ENCODE measurements around the gene RHOF. TPM values are rescaled to one million over a fixed set of nuclear protein-coding genes. Genes with fewer than 3 reads are reported as not detected.

RHOF gene, protein sequence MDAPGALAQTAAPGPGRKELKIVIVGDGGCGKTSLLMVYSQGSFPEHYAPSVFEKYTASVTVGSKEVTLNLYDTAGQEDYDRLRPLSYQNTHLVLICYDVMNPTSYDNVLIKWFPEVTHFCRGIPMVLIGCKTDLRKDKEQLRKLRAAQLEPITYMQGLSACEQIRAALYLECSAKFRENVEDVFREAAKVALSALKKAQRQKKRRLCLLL
- 4.5 TPM for polyA plus RNA-seq (2013, experiment 1 of 2; ENCODE audit: insufficient read length)
- polyA plus RNA-seq (2013, experiment 2 of 2; ENCODE audit: insufficient read length), result 2.3 TPM

DNA sequence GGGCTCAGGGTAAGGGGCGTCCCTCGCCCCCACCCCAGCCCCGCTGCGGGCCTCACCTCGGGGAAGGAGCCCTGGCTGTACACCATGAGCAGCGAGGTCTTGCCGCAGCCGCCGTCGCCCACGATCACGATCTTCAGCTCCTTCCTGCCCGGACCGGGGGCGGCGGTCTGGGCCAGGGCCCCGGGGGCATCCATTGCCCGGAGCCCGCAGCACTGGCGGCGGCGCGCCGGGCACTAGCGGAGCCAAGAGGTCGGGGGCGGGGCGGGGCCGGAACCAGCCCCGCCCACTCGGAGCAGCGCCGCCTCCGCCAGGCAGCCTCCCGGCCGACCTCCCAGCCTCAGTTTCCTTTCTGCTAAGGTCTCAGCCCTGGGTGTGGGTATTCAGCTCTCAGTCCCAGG lies at the start of gene RHOF:
Gene RHOF (minus strand): TSS at position 249 of the 398 bp plus-strand sequence. CDS start 55 bp downstream, at position 194.
- no peak for DNase-seq

DNA sequence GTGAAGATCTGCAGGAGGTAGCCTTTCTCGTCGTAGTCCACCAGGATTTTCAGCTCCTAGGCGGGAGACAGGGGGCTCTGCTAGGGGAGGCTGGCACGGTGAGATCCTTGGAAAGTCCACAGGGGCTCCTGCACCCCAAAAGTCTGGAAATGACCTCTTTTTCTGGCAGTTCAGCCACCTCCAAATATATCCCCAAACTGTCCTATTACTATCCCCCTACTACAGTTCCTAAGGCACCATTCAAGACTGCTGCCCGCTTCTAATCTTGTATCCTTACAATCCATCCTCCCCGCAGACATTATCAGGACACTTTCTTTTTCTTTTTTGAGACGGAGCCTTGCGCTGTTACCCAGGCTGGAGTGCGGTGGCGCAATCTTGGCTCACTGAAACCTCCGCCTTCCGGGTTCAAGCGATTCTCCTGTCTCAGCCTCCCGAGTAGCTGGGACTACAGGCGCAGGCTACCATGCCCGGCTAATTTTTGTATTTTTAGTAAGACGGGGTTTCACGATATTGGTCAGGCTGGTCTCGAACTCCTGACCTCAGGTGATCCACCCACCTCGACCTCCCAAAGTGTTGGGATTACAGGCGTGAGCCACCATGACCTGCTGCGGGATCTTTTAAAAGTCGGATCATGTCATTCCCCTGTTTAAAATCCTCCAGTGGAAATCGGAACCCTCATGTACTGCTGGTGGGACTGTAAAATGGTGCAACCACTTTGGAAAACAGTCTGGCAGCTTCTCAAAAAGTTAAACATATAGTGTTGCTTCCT lies 46.7 kb upstream of the RHOF start:
- no peak for DNase-seq

- peak; percentile 95 for DNase-seq
Observed at GRCh38 chr12:121839106-121839992, 45.9 kb upstream of the RHOF start.

DNA sequence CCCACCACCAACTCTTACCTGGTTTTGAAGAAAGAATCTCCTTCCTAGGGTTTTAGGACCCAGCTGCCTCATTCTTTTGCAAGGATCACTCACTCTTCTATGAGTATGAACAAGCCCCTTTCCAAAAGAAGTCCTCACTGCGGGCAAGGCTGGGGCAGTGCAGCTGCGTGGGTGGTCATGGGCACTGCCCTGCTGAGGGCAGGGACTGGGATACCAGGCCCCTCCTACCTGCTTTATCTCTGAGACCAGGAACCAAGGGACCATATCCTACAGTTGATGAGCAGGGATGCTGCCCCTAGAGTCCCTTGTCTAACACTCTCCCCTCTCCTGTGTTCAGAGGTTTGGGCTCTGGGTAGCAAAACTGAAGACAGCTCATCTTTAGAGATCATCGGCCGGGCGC lies 44.6 kb upstream of the RHOF start:
- DNase-seq, result no peak

- no peak for DNase-seq
Observed at GRCh38 chr12:121837680-121838079, 44.2 kb upstream of the RHOF start.

- no peak for DNase-seq
Observed at GRCh38 chr12:121831571-121832245, 38.2 kb upstream of the RHOF start.

GRCh38 chr12:121830588-121831265 lies 37.2 kb upstream of the RHOF start:
- no peak for DNase-seq

- no peak for DNase-seq
Observed at GRCh38 chr12:121830134-121830533, 36.6 kb upstream of the RHOF start.

GRCh38 chr12:121829250-121829918 lies 35.9 kb upstream of the RHOF start:
- no peak for DNase-seq

DNA sequence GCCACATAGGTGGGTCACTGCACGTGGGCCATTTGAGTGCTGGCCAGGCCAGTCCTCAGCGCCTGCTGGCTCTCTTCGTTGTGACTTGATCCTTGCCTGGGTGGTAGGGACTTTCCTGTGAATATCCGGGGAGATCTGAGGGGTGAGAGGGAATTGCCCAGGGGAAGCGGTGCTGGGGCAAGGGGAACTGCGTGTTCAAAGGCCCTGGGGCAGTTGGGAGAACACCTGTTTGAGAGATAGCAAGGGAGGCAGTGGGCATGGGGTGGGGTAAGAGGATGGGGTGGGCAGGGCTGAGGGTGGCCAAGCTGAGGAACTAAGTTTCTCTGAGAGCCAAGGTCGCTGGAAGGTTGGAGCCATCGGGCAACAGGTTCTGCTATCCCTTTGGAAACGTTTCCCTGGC lies 35.3 kb upstream of the RHOF start:
- no peak for DNase-seq

GRCh38 chr12:121828306-121828705 lies 34.8 kb upstream of the RHOF start:
- no peak for DNase-seq

DNA sequence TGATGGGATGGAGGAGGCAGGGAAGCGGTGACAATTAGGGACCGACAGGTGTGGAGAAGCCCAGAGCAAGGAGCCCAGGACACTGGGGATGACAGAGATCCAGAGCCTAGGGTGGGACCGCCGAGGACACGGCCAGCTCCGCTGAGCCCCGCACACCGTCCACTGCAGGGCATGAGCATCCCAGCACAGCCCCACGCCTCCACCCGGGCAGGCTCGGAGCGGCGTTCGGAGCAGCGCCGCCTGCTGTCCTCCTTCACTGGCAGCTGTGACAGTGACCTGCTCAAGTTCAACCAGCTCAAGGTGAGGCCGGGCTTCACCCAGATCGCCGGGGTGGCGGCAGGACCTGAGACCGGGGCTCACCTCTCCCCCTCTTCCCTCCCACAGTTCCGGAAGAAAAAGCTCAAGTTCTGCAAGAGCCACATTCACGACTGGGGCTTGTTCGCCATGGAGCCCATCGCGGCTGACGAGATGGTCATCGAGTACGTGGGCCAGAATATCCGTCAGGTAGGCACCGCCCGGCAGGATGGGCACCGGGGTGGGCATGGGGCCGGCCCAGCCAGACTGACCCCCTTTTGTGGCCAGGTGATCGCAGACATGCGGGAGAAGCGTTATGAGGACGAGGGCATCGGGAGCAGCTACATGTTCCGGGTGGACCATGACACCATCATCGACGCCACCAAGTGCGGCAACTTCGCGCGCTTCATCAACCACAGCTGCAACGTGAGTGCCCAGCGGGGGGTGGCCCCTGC lies 34.0 kb upstream of the RHOF start:
- no peak for DNase-seq

GRCh38 chr12:121826318-121827150 lies 33.0 kb upstream of the RHOF start:
- no peak for DNase-seq

DNA sequence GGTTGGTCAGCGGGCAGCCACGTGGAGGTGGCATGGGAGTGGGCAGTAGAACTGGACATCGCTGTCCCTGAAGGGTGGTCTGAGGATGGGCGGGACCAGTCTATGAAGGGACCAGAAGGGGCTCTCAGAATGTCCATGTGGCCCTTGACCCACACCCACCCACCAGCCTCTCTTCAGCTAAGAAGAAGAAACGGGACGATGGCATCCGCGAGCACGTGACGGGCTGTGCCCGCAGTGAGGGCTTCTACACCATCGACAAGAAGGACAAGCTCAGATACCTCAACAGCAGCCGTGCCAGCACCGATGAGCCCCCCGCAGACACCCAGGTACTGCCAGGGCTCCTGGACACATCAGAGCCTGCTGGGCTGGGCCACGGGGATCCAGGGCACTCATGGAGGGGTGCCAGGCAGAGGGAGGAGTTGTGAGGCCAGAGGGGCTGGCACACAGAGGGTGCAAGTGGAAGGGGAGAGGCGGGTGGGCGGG lies 31.6 kb upstream of the RHOF start:
- no peak for DNase-seq

DNA sequence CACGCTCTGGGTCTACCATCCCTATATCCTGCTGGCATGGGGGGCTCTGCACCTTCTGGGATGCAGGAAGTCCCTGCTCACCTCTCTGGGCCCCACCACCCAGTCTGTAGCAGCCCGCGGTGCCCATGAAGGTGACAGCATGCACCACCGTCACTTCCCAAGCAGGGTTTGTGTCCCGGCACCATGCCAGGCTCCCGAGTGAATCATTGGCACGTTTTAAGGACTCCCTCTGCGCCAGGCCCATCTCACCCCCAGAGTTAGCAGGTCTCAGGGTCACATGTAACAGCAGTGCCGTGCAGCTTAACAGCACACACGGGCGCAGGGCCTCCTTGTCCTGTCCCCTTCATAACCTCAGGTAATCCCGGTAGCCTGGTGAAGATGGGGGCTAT lies 30.2 kb upstream of the RHOF start:
- DNase-seq, result no peak

GRCh38 chr12:121823101-121823726 lies 29.7 kb upstream of the RHOF start:
- no peak for DNase-seq

- DNase-seq, result no peak
Observed at GRCh38 chr12:121822393-121823100, 29.1 kb upstream of the RHOF start.

- no peak for DNase-seq
Observed at GRCh38 chr12:121820056-121820455, 26.6 kb upstream of the RHOF start.
